ENCODE results near the gene NELL2. TPM values are rescaled to one million over a fixed set of nuclear protein-coding genes. Genes with fewer than 3 reads are reported as not detected.

Gene NELL2
- total and polyA plus RNA-seq, 4 donors: 1.1 to 3.8 (median 1.2) TPM; not detected in 1

DNA sequence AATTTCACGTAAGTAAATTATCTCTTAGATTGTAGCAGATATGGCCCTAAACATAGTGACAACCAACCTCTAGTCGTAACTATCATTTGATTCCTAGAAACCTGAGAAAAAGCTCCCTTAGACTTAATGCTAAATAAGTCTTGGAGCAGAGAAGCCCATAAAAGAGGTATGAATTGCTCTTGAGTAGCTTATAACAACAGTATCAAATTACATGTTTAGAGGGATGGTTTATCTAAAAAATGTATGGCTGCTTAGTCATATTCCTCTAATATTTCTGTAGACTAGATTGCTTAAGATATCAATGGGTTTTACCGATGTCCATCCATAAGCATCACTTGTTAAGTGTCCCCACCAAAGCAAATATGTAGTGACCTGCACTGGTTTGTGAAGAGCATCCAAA, 259.7 kb downstream of the NELL2 start:
- 60 to 83% methylated on average over 3 of the region's 3 CpGs for WGBS, 2 donors
- Histone ChIP-seq H3K4me3 (ENCODE audit: low read length in 2 of 2) (no peak overlapping the region), H3K27me3 (ENCODE audit: control insufficient read depth in 1 of 2, insufficient read depth in 2 of 2, low read length in 1 of 2) (no peaks in the 10 kb centered on the region), H3K27ac (ENCODE audit: low read depth in 1 of 2, low read length in 2 of 2) (no peak overlapping the region), H3K9me3 (ENCODE audit: control insufficient read depth, low read length) (no peaks in the 10 kb centered on the region), H3K36me3 (ENCODE audit: control insufficient read depth in 1 of 2, insufficient read depth in 2 of 2, low read length in 1 of 2) (no peaks in the 10 kb centered on the region), H3K4me1 (ENCODE audit: control insufficient read depth in 1 of 2, insufficient read depth in 2 of 2, low read length in 2 of 2) (no peaks in the 10 kb centered on the region)
- intact Hi-C loops (cut with DNase I): no loop called here
- no peak for ATAC-seq (ENCODE audit: low FRiP score)
- DNase-seq: no peak

DNA sequence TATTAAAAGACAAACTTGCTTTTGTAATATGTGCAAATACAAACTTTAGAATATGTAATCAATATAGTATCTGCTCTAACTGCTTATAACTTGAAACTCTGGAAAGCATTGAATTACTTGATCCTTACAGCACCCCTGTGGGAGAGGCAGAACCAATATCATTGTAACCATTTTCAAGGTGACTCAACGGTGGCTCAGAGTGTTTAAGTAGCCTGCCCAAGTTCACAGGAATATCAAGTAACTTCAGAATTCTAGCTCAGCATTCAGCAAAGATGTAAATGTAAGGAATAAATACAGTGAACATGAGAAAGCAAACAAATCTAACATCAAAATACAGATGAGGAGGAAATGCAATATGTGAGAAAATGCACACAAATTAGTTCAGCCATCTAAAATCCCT, 264.6 kb downstream of the NELL2 start:
- no peaks in the 10 kb centered on the region for H3K27me3 ChIP-seq (ENCODE audit: control insufficient read depth in 1 of 2, insufficient read depth in 2 of 2, low read length in 1 of 2)
- WGBS, 2 donors: 29 to 51% methylated on average over 1 of the region's 1 CpG
- no peak overlapping the region for H3K27ac ChIP-seq (ENCODE audit: low read depth in 1 of 2, low read length in 2 of 2)
- DNase-seq (no peak), ATAC-seq (ENCODE audit: low FRiP score) (no peak)
- no peak overlapping the region for H3K4me3 ChIP-seq (ENCODE audit: low read length in 2 of 2)
- no peaks in the 10 kb centered on the region for H3K4me1 ChIP-seq (ENCODE audit: control insufficient read depth in 1 of 2, insufficient read depth in 2 of 2, low read length in 2 of 2)
- no peaks in the 10 kb centered on the region for H3K36me3 ChIP-seq (ENCODE audit: control insufficient read depth in 1 of 2, insufficient read depth in 2 of 2, low read length in 1 of 2)
- intact Hi-C loops (cut with DNase I): no loop called here
- H3K9me3 ChIP-seq (ENCODE audit: control insufficient read depth, low read length): no peaks in the 10 kb centered on the region

DNA sequence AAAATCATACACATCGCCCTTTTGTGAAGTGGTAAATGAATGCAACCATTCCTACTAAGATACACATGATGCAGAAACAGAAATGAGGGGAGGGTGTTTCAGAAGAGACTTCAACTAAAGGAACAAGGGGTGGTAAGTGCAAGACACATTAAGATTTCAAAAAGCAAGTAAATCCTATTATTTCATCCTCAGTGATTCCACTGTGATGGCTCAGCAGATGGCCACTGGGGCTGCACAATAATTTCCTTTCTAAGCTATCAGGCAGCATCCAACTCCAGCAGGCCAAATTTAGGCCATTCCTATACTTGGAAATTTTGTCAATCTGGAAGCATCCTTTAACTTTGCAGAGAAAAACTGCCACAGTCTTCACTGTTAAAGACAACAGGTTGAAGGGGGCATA, 272.4 kb downstream of the NELL2 start:
- DNase-seq: no peak
- intact Hi-C loops (cut with DNase I): no loop called here
- WGBS, 2 donors: 65 to 83% methylated on average over 1 of the region's 1 CpG
- H3K27ac ChIP-seq (ENCODE audit: low read depth in 1 of 2, low read length in 2 of 2): no peak overlapping the region
- H3K27me3 ChIP-seq (ENCODE audit: control insufficient read depth in 1 of 2, insufficient read depth in 2 of 2, low read length in 1 of 2): no peaks in the 10 kb centered on the region
- no peak for ATAC-seq (ENCODE audit: low FRiP score)
- H3K36me3 ChIP-seq (ENCODE audit: control insufficient read depth in 1 of 2, insufficient read depth in 2 of 2, low read length in 1 of 2): no peaks in the 10 kb centered on the region
- no peak overlapping the region for H3K4me3 ChIP-seq (ENCODE audit: low read length in 2 of 2)
- H3K9me3 ChIP-seq (ENCODE audit: control insufficient read depth, low read length): no peaks in the 10 kb centered on the region
- no peaks in the 10 kb centered on the region for H3K4me1 ChIP-seq (ENCODE audit: control insufficient read depth in 1 of 2, insufficient read depth in 2 of 2, low read length in 2 of 2)

DNA sequence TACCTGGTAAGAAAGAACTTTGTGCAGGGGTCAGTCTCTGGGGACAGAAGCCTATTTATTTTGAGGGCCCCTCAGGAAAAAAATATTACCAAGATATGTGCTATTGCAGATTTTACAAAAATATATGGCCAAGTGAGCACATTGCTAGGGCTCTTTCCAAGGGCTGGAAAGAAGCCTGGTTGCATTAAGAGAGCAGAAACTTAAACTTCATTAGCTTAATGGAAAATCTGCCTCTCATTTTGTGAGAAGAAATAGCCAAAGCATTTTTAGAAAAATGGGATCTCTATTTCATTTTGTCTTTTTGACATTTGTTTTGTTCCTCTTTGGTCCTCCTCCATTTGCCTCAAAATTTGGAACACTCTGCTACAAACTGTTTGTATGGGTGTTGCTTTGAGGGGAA, 283.5 kb downstream of the NELL2 start:
- Histone ChIP-seq H3K4me1 (ENCODE audit: control insufficient read depth in 1 of 2, insufficient read depth in 2 of 2, low read length in 2 of 2) (no peaks in the 10 kb centered on the region), H3K27me3 (ENCODE audit: control insufficient read depth in 1 of 2, insufficient read depth in 2 of 2, low read length in 1 of 2) (no peaks in the 10 kb centered on the region), H3K4me3 (ENCODE audit: low read length in 2 of 2) (no peak overlapping the region), H3K9me3 (ENCODE audit: control insufficient read depth, low read length) (no peaks in the 10 kb centered on the region), H3K36me3 (ENCODE audit: control insufficient read depth in 1 of 2, insufficient read depth in 2 of 2, low read length in 1 of 2) (no peaks in the 10 kb centered on the region), H3K27ac (ENCODE audit: low read depth in 1 of 2, low read length in 2 of 2) (no peak overlapping the region)
- intact Hi-C loops (cut with DNase I): no loop called here
- ATAC-seq (ENCODE audit: low FRiP score) (no peak), DNase-seq (no peak)

DNA sequence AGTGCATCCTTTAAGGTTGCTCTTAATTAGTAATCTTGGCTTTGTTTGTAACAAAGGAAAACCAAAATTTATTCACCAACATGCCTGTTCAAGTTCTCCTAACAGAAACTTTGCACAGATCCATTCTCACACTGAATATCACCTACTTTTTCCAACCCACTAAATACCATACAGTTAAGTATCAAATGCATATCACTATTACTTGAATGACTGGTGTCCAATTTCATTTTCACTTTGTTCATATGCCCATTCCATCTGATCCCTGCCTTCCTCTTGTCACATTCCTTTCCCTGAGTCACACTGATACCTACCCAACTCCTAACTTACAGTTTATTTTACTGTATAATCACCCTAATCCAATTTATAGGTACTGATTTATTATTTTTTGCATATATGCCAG, 286.4 kb downstream of the NELL2 start:
- no peaks in the 10 kb centered on the region for H3K27me3 ChIP-seq (ENCODE audit: control insufficient read depth in 1 of 2, insufficient read depth in 2 of 2, low read length in 1 of 2)
- H3K4me1 ChIP-seq (ENCODE audit: control insufficient read depth in 1 of 2, insufficient read depth in 2 of 2, low read length in 2 of 2): no peaks in the 10 kb centered on the region
- no peak overlapping the region for H3K4me3 ChIP-seq (ENCODE audit: low read length in 2 of 2)
- no peak for DNase-seq
- intact Hi-C loops (cut with DNase I): no loop called here
- no peaks in the 10 kb centered on the region for H3K9me3 ChIP-seq (ENCODE audit: control insufficient read depth, low read length)
- no peak overlapping the region for H3K27ac ChIP-seq (ENCODE audit: low read depth in 1 of 2, low read length in 2 of 2)
- no peaks in the 10 kb centered on the region for H3K36me3 ChIP-seq (ENCODE audit: control insufficient read depth in 1 of 2, insufficient read depth in 2 of 2, low read length in 1 of 2)
- no peak for ATAC-seq (ENCODE audit: low FRiP score)

DNA sequence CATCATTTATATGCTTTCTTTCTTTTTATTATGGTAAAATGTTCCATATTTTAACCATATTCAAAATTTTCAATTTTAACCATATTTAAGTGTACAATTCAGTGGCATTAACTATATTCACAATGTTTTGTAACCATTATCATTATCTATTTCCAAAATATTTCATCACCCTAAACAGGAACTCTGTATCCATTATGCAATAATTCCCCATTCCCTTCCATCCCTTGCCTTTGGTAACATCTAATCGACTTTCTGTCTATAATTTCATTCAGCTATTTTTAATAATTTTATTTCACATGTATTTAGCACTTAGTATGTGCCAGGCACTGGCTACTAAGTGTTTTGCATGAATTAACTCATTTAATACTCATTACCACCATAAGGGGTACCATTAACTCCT, 287.5 kb downstream of the NELL2 start:
- ATAC-seq (ENCODE audit: low FRiP score) (no peak), DNase-seq (no peak)
- H3K4me3 ChIP-seq (ENCODE audit: low read length in 2 of 2): no peak overlapping the region
- no peaks in the 10 kb centered on the region for H3K9me3 ChIP-seq (ENCODE audit: control insufficient read depth, low read length)
- H3K36me3 ChIP-seq (ENCODE audit: control insufficient read depth in 1 of 2, insufficient read depth in 2 of 2, low read length in 1 of 2): no peaks in the 10 kb centered on the region
- no peaks in the 10 kb centered on the region for H3K27me3 ChIP-seq (ENCODE audit: control insufficient read depth in 1 of 2, insufficient read depth in 2 of 2, low read length in 1 of 2)
- H3K4me1 ChIP-seq (ENCODE audit: control insufficient read depth in 1 of 2, insufficient read depth in 2 of 2, low read length in 2 of 2): no peaks in the 10 kb centered on the region
- 88 to 91% methylated on average over 1 of the region's 1 CpG for WGBS, 2 donors
- intact Hi-C loops (cut with DNase I): no loop called here
- H3K27ac ChIP-seq (ENCODE audit: low read depth in 1 of 2, low read length in 2 of 2): no peak overlapping the region

DNA sequence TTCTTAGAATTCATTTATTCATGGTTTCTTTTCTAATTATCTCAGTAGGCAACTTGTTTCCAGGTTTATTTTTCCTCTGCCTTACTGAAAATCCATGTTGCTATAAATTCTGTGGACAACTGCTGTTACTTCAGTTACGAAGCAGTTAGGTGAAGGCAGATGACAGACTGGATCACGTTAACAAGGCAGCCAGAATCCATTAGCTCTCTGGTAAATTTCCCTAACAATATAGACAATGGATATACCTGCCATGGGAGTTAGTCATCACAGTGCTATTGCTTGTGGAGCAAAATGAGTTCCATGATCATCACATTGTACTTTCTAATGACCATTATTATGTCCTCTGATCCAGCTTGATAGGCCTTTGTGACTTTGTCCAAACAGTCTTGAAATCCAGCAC, 291.5 kb downstream of the NELL2 start:
- Histone ChIP-seq H3K36me3 (ENCODE audit: control insufficient read depth in 1 of 2, insufficient read depth in 2 of 2, low read length in 1 of 2) (no peaks in the 10 kb centered on the region), H3K9me3 (ENCODE audit: control insufficient read depth, low read length) (no peaks in the 10 kb centered on the region), H3K27me3 (ENCODE audit: control insufficient read depth in 1 of 2, insufficient read depth in 2 of 2, low read length in 1 of 2) (no peaks in the 10 kb centered on the region), H3K27ac (ENCODE audit: low read depth in 1 of 2, low read length in 2 of 2) (no peak overlapping the region), H3K4me1 (ENCODE audit: control insufficient read depth in 1 of 2, insufficient read depth in 2 of 2, low read length in 2 of 2) (no peaks in the 10 kb centered on the region), H3K4me3 (ENCODE audit: low read length in 2 of 2) (no peak overlapping the region)
- ATAC-seq (ENCODE audit: low FRiP score): no peak
- intact Hi-C loops (cut with DNase I): no loop called here
- DNase-seq: no peak
- 61 to 67% methylated on average over 2 of the region's 2 CpGs for WGBS, 2 donors

DNA sequence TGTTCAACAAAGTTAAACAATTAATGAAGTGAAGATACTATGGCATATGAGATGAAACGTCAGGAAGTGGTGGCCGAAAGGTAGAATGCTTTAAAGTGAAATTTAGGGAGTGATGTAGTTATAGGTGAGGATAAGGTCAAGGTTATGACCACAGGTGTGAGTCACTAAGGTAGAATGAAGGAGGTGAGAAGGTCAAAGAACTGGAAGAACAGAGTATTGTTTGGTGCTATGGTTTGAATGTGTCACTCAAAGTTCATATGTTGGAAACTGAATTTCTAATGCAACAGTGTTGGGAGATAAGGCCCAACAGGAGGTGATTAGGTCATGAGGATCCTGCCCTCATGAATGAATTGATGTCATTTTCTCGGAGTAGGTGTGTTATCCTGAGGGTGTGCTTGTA, 293.6 kb downstream of the NELL2 start:
- Histone ChIP-seq H3K27me3 (ENCODE audit: control insufficient read depth in 1 of 2, insufficient read depth in 2 of 2, low read length in 1 of 2) (no peaks in the 10 kb centered on the region), H3K4me3 (ENCODE audit: low read length in 2 of 2) (no peak overlapping the region), H3K27ac (ENCODE audit: low read depth in 1 of 2, low read length in 2 of 2) (no peak overlapping the region), H3K9me3 (ENCODE audit: control insufficient read depth, low read length) (no peaks in the 10 kb centered on the region), H3K4me1 (ENCODE audit: control insufficient read depth in 1 of 2, insufficient read depth in 2 of 2, low read length in 2 of 2) (no peaks in the 10 kb centered on the region), H3K36me3 (ENCODE audit: control insufficient read depth in 1 of 2, insufficient read depth in 2 of 2, low read length in 1 of 2) (no peaks in the 10 kb centered on the region)
- DNase-seq (no peak), ATAC-seq (ENCODE audit: low FRiP score) (no peak)
- 89 to 91% methylated on average over 3 of the region's 3 CpGs for WGBS, 2 donors
- intact Hi-C loops (cut with DNase I): no loop called here

DNA sequence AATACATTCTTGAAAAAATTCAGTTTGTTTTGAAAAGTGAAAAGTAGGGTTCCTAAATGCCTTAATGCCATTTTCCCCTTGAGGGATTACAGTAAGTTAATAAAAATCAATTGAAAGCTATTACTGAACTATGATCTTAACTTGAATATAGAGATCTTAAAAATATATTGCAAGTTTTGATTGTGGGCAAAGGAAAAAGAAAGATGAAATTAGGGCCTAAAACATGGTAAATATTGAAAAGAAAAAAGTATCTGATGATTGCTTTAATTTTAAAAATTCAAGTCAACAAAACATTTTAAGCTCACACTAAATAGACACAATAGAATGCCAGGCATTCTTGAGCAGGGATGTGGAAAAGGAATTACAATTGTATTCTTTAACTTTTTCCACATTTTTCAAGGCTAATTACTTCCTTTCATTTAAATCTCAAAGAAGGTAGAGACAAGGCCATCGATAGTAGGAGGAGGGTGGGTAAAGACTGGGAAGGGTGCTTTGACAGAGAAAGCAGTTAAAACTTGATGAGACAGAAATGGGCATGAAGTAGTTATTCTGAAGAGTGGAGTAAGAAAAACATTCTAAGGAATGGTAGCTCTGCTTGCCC, 294.4 kb downstream of the NELL2 start:
- Histone ChIP-seq H3K27me3 (ENCODE audit: control insufficient read depth in 1 of 2, insufficient read depth in 2 of 2, low read length in 1 of 2) (no peaks in the 10 kb centered on the region), H3K9me3 (ENCODE audit: control insufficient read depth, low read length) (no peaks in the 10 kb centered on the region), H3K36me3 (ENCODE audit: control insufficient read depth in 1 of 2, insufficient read depth in 2 of 2, low read length in 1 of 2) (no peaks in the 10 kb centered on the region), H3K4me3 (ENCODE audit: low read length in 2 of 2) (no peak overlapping the region), H3K27ac (ENCODE audit: low read depth in 1 of 2, low read length in 2 of 2) (no peak overlapping the region), H3K4me1 (ENCODE audit: control insufficient read depth in 1 of 2, insufficient read depth in 2 of 2, low read length in 2 of 2) (no peaks in the 10 kb centered on the region)
- WGBS, 2 donors: 23 to 24% methylated on average over 1 of the region's 1 CpG
- no peak for ATAC-seq (ENCODE audit: low FRiP score)
- intact Hi-C loops (cut with DNase I): no loop called here
- no peak for DNase-seq
